ENCODE results near the gene TBX15. TPM values are rescaled to one million over a fixed set of nuclear protein-coding genes. Genes with fewer than 3 reads are reported as not detected.

The TBX15 gene
- total RNA-seq, 1 donor: under 0.01 TPM

DNA sequence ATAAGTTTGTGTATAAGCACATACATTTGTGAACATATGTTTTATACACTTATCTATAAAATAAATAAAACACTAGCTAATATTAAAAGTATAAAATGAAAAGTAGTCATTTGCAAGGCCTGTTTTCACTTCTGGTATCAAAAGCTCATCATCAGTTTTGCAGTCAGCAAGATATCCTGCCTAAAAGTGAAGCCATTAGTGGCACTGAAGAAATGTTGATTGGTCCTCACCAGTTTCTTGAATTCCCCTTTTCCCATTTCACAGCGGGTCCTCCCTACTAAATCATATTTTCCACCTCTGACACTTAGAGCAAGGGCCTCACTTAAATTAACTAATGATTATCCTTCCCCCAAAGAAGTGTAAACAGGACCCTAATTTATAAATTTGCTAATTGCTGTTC lies 6.7 kb downstream of the TBX15 start:
- no peak for DNase-seq (ENCODE audit: low read depth)
- TF ChIP-seq, protein P1, sequence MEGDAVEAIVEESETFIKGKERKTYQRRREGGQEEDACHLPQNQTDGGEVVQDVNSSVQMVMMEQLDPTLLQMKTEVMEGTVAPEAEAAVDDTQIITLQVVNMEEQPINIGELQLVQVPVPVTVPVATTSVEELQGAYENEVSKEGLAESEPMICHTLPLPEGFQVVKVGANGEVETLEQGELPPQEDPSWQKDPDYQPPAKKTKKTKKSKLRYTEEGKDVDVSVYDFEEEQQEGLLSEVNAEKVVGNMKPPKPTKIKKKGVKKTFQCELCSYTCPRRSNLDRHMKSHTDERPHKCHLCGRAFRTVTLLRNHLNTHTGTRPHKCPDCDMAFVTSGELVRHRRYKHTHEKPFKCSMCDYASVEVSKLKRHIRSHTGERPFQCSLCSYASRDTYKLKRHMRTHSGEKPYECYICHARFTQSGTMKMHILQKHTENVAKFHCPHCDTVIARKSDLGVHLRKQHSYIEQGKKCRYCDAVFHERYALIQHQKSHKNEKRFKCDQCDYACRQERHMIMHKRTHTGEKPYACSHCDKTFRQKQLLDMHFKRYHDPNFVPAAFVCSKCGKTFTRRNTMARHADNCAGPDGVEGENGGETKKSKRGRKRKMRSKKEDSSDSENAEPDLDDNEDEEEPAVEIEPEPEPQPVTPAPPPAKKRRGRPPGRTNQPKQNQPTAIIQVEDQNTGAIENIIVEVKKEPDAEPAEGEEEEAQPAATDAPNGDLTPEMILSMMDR (IDR thresholded peaks at IDR 0.05; ENCODE audit: insufficient read depth, low read depth, low read length): no peak
- H3K4me3 ChIP-seq (ENCODE audit: low read depth, low read length): no peak overlapping the region

DNA sequence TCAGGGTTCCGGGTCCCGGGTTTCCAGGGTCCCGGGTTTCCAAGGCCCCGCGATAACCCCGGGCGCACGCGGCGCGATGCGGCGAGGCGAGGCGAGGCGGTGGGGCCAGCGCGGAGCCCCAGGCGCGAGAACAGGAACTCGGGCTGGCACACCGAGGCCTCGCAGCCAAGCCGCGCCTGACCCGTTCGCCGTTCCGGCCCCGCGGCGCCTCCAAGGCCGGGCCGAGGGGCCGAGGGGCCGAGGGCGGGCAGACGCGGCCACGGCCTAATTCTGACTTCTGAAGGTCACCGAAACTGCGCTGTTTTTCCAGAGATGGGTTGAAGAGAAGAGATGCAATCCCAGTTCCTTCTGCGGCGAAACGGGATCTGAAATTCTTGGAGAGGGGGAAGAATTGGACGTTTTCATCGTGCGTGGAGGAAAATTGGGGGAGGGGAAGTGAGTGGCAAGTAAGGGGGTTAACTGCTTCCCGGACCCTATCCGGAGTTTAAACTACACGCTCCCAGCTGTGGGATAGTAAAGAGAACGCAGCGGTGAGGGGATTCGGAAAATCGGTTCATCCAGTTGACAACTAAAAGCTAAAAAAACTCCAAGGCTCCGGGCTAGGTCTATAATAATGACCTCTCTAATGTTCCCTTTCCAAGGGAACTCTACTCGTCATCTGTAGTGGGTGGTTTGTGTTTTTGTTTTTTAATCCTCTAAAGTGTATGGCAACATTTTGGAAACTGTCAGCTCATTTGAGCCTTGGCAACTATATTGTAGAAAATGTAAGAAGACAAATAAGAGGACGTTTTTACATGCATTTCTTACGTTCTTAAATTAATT lies 8.2 kb downstream of the TBX15 start:
- DNase-seq (ENCODE audit: low read depth): no peak
- no peak overlapping the region for H3K4me3 ChIP-seq (ENCODE audit: low read depth, low read length)
- TF ChIP-seq, protein P1 (IDR thresholded peaks at IDR 0.05; ENCODE audit: insufficient read depth, low read depth, low read length): no peak

DNA sequence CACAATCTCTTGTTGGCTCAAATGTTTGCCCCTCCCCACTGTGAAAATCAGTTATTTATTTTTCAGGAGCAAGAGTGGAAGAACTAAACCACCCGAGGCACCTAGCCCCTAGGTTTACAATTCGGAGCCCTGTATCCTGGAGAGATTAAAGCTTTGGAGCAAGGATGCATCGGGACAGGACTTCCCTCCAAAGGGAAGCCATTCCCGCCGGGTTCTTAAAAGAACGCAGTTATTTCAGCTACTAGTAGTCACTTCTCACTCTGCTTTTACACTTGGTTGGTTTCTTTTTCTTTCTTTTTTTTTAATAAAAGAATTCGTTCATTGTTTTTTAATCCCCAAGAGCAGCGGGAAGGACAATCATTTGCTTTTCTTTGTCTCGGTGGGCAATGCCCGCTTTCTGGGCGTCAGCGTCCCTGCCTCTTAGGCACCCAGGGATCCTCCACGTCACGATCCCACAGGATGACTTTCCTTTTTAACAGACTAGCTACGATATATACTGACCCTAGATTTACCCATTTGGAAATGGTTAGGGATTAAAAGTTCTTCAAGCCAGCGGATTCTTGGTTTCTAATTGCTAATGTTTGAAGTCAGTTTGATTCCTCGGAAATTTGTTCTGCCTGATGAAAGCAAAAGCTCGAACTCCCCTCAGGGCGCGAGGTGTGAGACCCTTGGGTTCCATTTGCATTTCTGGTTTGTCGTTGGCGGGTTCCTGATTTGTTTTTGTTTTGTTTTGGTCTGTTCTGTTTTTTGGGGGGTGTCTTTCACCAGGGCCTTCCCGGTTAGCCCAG lies 9.0 kb downstream of the TBX15 start:
- H3K4me3 ChIP-seq (ENCODE audit: low read depth, low read length): peak overlapping the region; percentile 5
- TF ChIP-seq, protein P1 (IDR thresholded peaks at IDR 0.05; ENCODE audit: insufficient read depth, low read depth, low read length): no peak
- no peak for DNase-seq (ENCODE audit: low read depth)

DNA sequence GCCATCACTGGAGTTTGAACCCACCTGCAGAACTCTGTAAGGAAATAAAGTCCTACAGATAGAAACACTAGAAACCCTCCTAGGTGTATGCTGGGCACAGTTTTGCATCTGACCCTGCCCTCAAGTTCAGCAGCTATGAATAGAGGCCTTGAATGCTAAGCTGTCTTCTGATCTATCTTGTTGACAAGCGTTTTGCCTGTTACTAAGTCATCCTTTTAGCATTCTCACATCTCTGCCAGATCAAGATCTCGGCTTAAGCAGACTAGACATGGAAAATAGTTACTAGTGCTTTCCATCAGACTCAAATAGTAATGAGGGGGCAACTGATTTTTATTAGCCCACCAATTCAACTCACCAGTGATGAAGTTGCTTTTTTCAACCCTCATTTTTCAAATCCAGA lies 10.5 kb downstream of the TBX15 start:
- H3K4me3 ChIP-seq (ENCODE audit: low read depth, low read length): no peak overlapping the region
- TF ChIP-seq, protein P1 (IDR thresholded peaks at IDR 0.05; ENCODE audit: insufficient read depth, low read depth, low read length): no peak

DNA sequence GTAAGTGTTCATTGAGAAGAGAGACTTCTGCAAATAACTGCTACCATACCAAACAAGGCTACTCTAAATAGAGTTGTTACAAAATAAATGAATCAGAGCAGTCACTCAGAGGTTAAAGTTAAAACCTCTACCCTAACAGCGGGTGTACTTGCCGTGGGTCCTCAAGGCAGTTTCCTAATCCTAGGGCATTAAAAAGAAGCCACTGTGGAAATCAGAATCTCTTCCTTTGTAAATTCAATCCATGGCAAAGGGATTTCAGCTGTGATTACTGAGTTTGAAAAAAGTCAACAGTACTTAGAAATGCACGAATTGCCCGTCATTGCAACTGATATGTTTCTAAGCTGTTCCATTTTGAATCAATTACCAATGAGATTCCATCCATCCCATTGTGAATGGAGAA lies 13.5 kb downstream of the TBX15 start:
- DNase-seq (ENCODE audit: low read depth): no peak
- H3K4me3 ChIP-seq (ENCODE audit: low read depth, low read length): no peak overlapping the region

More for the DNA sequence above, 10.5 kb downstream of the TBX15 start:
- DNase-seq (ENCODE audit: low read depth): no peak

DNA sequence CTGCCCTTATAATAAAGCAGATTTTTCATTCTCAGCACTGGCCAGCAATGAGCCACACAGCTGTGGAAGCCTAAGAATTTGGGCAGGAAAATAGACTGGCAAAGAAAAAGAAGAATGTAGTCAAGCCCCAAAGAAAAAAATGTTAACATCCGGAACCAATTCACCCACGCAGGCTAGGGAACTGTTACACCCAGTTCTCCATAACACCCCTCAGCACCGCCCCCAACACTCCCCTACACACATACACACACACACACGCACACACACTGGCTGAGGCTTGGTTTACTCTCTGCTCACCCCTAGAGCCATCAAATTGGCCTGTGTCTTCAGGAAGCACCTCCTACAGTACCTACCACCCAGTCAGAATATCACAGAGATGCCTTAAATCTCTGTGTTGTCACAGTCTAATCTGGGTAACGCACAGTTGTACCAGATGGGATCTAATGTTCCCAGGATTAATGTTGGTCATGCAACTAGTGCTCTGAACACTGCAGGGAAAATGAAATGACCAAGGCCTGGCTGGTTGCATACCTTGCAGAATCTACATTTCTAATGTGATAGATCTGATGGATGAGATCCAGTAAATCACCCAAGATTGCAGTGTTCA lies 14.5 kb downstream of the TBX15 start:
- no peak overlapping the region for H3K4me3 ChIP-seq (ENCODE audit: low read depth, low read length)
- no peak for DNase-seq (ENCODE audit: low read depth)

More for the DNA sequence above, 13.5 kb downstream of the TBX15 start:
- TF ChIP-seq, protein P1 (IDR thresholded peaks at IDR 0.05; ENCODE audit: insufficient read depth, low read depth, low read length): no peak

More for the DNA sequence above, 14.5 kb downstream of the TBX15 start:
- TF ChIP-seq, protein P1 (IDR thresholded peaks at IDR 0.05; ENCODE audit: insufficient read depth, low read depth, low read length): no peak

All from fibroblast of villous mesenchyme (primary cell).